Left cardiac atrium (tissue), 4 donors: Measurements from ENCODE around the gene SOX13. TPM values are rescaled to one million over a fixed set of nuclear protein-coding genes. Genes with fewer than 3 reads are reported as not detected.

ENCODE experiments used
- ATAC-seq, 2 donors: fragments of 200-7000 bp; cut with Tn5 transposase; one replicate each; pipeline ENCODE4 v1.9.1; 2020; ENCODE audit warnings: mild to moderate bottlenecking in 2 of 2, moderate library complexity in 2 of 2
- DNase-seq: peaks from one replicate; pipeline ENCODE4 v3.0.0-alpha.2; 2020
- intact Hi-C, 2 donors: fragments of 100-400 bp; cut with DNase I; formaldehyde crosslinking; loops; one replicate each; pipeline versions ENCODE4 v1.14.1 to v1.15.1; 2022 to 2023
- total RNA-seq, 2 donors: library from RNA; stranded (reverse); fragmentation: NEBNext Ultra II Directional; extraction: Animal tissue kit (Norgen Biotek cat#: 25700); gene quantifications; one replicate each; pipeline ENCODE4 v1.2.1, GENCODE V29; 2021
- donor health status: DM: no; HTN: yes; CAD: no.
- donor health status: DM: no; HTN: yes; CAD: no; lungs with severe emphysema.
- donor health status: DM: yes; HTN: yes; CAD: no.
- donor health status: Dilated cardiomyopathy.

Gene SOX13
- total RNA-seq, 2 donors from 2014 or later = 14.0 to 14.4 TPM

- ATAC-seq = peak; percentile 93
- intact Hi-C loops = loop anchor here (2.0 to 5.0 kb wide), 4 partner anchors 44 to 200 kb away; no protein-coding TSS in a partner anchor
- DNase-seq = peak; percentile 81
Measured at GRCh38 chr1:204162494-204163074, 89.7 kb downstream of the SOX13 start.

- intact Hi-C loops = no loop called here
- no peak for DNase-seq
Measured at GRCh38 chr1:204166219-204166618, 93.3 kb downstream of the SOX13 start, which contains the start of gene REN. Gene REN, minus strand, starts transcription at chr1:204166337. Its CDS starts 44 bp downstream, at chr1:204166293.

GRCh38 chr1:204167730-204168129, 94.8 kb downstream of the SOX13 start:
- DNase-seq = no peak
- ATAC-seq = no peak
- intact Hi-C loops = no loop called here

More at GRCh38 chr1:204166219-204166618, 93.3 kb downstream of the SOX13 start, which contains the start of gene REN:
- no peak for ATAC-seq

DNA sequence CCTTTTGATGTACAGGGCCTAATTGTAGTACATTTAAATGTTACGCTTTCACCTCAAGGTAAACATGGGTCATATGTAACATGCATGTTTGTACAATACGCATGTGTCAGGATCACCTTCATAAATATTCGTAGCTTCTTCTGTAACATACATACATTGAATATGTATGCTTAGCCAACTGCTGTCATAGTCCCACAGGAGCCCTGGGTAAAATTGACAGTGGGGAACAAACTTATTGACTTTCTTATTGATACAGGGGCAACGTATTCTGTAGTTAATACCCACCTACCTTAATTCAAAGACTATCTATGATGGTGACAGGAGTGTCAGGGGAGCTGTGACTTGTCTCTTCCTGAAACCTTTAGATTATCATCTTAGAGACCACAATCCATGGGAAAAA, 96.9 kb downstream of the SOX13 start:
- DNase-seq (no peak), ATAC-seq (no peak)
- intact Hi-C loops = no loop called here

GRCh38 chr1:204170494-204171155, 97.7 kb downstream of the SOX13 start:
- DNase-seq (no peak), ATAC-seq (no peak)
- intact Hi-C loops = no loop called here

GRCh38 chr1:204171751-204172178, 98.8 kb downstream of the SOX13 start:
- intact Hi-C loops = no loop called here
- ATAC-seq = no peak
- DNase-seq = no peak

DNA sequence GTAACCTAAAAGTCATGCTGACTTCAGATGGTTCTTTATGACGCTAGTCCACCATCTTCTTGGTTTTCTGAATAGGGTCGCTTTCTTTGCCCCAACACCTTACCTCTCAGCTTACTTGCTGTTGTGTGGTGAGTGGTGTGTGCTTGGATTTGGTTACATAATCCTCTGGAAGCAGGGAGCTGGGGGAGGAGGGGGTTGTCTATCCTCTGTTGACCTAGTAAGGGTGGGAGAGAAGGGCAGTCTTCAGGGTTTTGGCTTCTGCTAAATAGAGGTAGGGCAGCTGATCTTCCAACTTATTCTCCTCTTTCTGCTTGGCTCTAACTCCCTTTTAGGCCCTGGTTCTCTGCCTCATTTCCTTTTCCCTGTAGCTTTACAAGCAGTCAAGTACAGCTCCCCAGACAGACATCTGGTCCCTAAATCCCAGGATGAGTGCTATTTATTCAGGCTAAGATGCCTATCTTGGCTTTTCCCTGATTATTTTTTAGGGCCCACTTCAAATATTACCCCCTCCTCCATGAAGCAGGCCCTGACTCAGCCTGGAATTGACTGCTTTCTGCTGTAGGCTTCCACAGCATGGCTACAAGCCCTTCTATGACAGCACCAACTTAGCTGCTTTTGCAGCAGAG, 99.6 kb downstream of the SOX13 start:
- DNase-seq = no peak
- intact Hi-C loops = no loop called here
- ATAC-seq = no peak

GRCh38 chr1:204174958-204175357, 102.0 kb downstream of the SOX13 start:
- ATAC-seq = no peak
- intact Hi-C loops = no loop called here
- no peak for DNase-seq

DNA sequence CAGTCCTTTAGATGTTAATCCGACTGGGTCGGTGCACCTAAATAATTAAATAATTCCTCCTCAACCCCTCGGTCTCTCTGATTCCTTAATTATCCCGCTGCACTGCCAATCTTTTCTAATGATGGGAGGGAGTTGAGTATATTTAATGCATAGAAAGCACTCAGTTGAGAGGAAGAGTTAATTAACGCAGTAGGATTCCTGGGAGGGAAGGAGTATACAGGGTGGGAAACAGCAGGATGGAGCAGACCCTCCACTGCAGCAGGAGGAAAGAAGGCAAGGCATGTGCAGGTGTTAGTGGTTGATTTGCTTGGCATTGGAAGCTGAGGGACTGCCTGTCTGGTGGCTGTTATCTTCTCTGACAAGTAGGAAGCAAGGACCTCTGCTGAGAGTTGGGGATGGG, 103.1 kb downstream of the SOX13 start:
- DNase-seq (no peak), ATAC-seq (no peak)

DNA sequence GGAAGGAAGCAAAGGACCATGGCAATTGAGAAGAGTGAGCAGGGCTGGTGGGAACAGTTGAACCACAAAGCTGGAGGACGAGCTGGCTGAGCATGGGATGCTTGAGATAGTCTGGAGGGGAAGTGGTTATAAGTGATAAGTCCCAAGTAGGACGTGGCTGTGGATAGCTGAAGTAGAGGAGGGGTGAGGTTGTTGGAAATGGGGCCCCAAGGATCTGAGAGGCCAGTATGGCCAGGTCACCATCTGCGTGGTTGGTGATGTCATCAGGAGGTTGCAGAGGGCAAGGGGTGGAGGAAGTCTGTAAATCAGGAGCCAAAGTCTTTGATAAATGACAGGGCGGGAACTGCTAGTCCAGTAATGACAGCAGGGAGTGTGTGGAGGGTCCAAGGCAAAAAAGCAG, 104.2 kb downstream of the SOX13 start:
- ATAC-seq = no peak
- intact Hi-C loops = no loop called here
- no peak for DNase-seq

More for the DNA sequence above, 103.1 kb downstream of the SOX13 start:
- intact Hi-C loops = no loop called here

Other genes starting within 250 kb of the SOX13 start
- 10 to 100 TPM; 62.5 to 81.5 TPM for gene SNRPE, start 211.5 kb upstream of the SOX13 start, total RNA-seq
- 1 to 10 TPM; 5.3 to 6.2 TPM for gene ETNK2, start 78.9 kb downstream of the SOX13 start, total RNA-seq
- not detected for gene REN, start 93.2 kb downstream of the SOX13 start, total RNA-seq
- not detected for gene KISS1, start 123.4 kb downstream of the SOX13 start, total RNA-seq
- not detected for gene GOLT1A, start 140.9 kb downstream of the SOX13 start, total RNA-seq